HepG2 (cell line): ENCODE data around the gene TMEM106B. TPM values are rescaled to one million over a fixed set of nuclear protein-coding genes. Genes with fewer than 3 reads are reported as not detected.
"Not testable (repeated sequence)": the region's sequence is repeated elsewhere in the genome, so short reads cannot be mapped to it uniquely, and the experiment has no call there.

Experiments used
- ATAC-seq: fragments of 200-7000 bp; cut with Tn5 transposase; 3 replicates; pipeline ENCODE4 v1.9.1; 2020; ENCODE audit warnings: mild to moderate bottlenecking, moderate library complexity
- BruUV-seq: library from RNA; stranded (reverse); fragments of 400-500 nt; replicated peaks from 2 replicates; lab custom pipeline; 2021; lab: Mats Ljungman, UMichigan
- CTCF ChIA-PET: fragments of 300-600 bp; formaldehyde crosslinking; extraction: SDS; loops from one replicate; lab custom pipeline; 2021; ENCODE audit warnings: low total read pairs, inconsistent platforms, low intra/inter-chr PET ratio; lab: Yijun Ruan, JAX
- POLR2A ChIA-PET: fragments of 350-600 bp; sonication (Branson Sonifier 250); formaldehyde crosslinking; loops from one replicate; lab custom pipeline; 2020; ENCODE audit warnings: antibody characterized with exemption, inconsistent platforms; lab: Yijun Ruan, JAX
- DNase-seq: peaks from one replicate; pipeline ENCODE4 v3.0.0-alpha.2; 2015; ENCODE audit warnings: low spot score
- FAIRE-seq: peaks from 3 replicates; lab custom pipeline; 2011; peaks lifted over from hg19 to GRCh38; lab: Jason Lieb, UNC
- H2AFZ ChIP-seq: one replicate; pipeline ENCODE4 v1.6.1; 2011; ENCODE audit warnings: low read length, inconsistent platforms
- H3K27ac ChIP-seq: fragments of 300-600 bp; 3 replicates; pipeline ENCODE4 v1.8.0; 2011; ENCODE audit warnings: mixed run types, mild to moderate bottlenecking, mixed read lengths, low read length, inconsistent platforms; ENCODE audit not compliant: insufficient read depth; ENCODE audit errors: extremely low read length
- H3K27me3 ChIP-seq, 2 experiments: fragments of 200-600 bp in 1 of 2; 2 replicates in 1 of 2; 3 replicates in 1 of 2; pipeline versions ENCODE4 v1.6.0 to v1.8.0; 2011; ENCODE audit warnings: low read length in 2 of 2, mild to moderate bottlenecking in 2 of 2, moderate library complexity in 2 of 2, inconsistent platforms in 1 of 2; ENCODE audit not compliant: insufficient read depth in 2 of 2, control insufficient read depth in 1 of 2
- H3K36me3 ChIP-seq, 2 experiments: fragments of 200-600 bp in 1 of 2; replicated peaks in 1 of 2; 2 replicates in 1 of 2; 3 replicates in 1 of 2; pipeline versions ENCODE4 v1.5.1 to v1.8.0; 2011; ENCODE audit warnings: low read length in 2 of 2, inconsistent platforms in 1 of 2; ENCODE audit not compliant: insufficient read depth in 2 of 2, control insufficient read depth in 1 of 2
- H3K4me1 ChIP-seq: 2 replicates; pipeline ENCODE4 v1.5.1; 2012; ENCODE audit warnings: low read length, inconsistent platforms; ENCODE audit not compliant: insufficient read depth
- H3K4me2 ChIP-seq: 2 replicates; pipeline ENCODE4 v1.6.0; 2011; ENCODE audit warnings: low read depth, low read length, inconsistent platforms
- H3K4me3 ChIP-seq, 3 experiments: fragments of 200-600 bp in 1 of 3; sonication (generic), shearing (Covaris generic) in 1 of 3; replicated peaks in 1 of 3; 2 replicates each; pipeline ENCODE4 v1.5.1; 2011 to 2016; ENCODE audit warnings: low read length in 3 of 3, inconsistent platforms in 2 of 3, low read depth in 2 of 3, mild to moderate bottlenecking in 2 of 3, control low read depth in 1 of 3, mixed read lengths in 1 of 3; ENCODE audit not compliant: insufficient read depth in 1 of 3
- H3K79me2 ChIP-seq: one replicate; pipeline ENCODE4 v1.6.1; 2011; ENCODE audit warnings: low read length, inconsistent platforms; ENCODE audit not compliant: insufficient read depth
- H3K9ac ChIP-seq: 2 replicates; pipeline ENCODE4 v1.6.0; 2011; ENCODE audit warnings: mild to moderate bottlenecking, low read depth, low read length, inconsistent platforms; ENCODE audit not compliant: insufficient read depth
- H3K9me3 ChIP-seq: 2 replicates; pipeline ENCODE4 v1.5.1; 2012; ENCODE audit warnings: mild to moderate bottlenecking, low read length
- H4K20me1 ChIP-seq: 2 replicates; pipeline ENCODE4 v1.6.0; 2011; ENCODE audit warnings: inconsistent platforms, mild to moderate bottlenecking, low read length, moderate library complexity; ENCODE audit not compliant: insufficient read depth
- FOXA1 ChIP-seq, 2 experiments: fragments of 450-650 bp in 1 of 2; sonication (generic) in 1 of 2; formaldehyde crosslinking in 1 of 2; IDR thresholded peaks; 2 replicates each; pipeline versions ENCODE4 v1.4.0 to v1.6.1; 2016 to 2020; ENCODE audit warnings: missing genetic modification reagents in 1 of 2
- FOXA3 ChIP-seq: IDR thresholded peaks from 2 replicates; pipeline ENCODE4 v1.6.1; 2016; ENCODE audit warnings: missing genetic modification reagents, missing compliant biosample characterization
- MAFF ChIP-seq: IDR thresholded peaks from 2 replicates; pipeline ENCODE4 v1.6.1; 2011; ENCODE audit warnings: low read depth, low read length, improper control_type of control experiment
- MAFK ChIP-seq, 2 experiments: IDR thresholded peaks in 1 of 2; conservative IDR thresholded peaks in 1 of 2; 2 replicates each; pipeline ENCODE4 v1.6.1; 2011; ENCODE audit warnings: improper control_type of control experiment in 2 of 2, low read length in 2 of 2
- POGZ ChIP-seq: sonication (generic); formaldehyde crosslinking; IDR thresholded peaks from 2 replicates; pipeline ENCODE4 v1.4.0; 2020; ENCODE audit warnings: mild to moderate bottlenecking, missing genetic modification reagents
- SALL1 ChIP-seq: sonication (generic); formaldehyde crosslinking; IDR thresholded peaks from 2 replicates; pipeline ENCODE4 v1.8.0; 2022; ENCODE audit warnings: mild to moderate bottlenecking, missing genetic modification reagents
- WGBS: methylation state at CpG from one replicate; pipeline ENCODE4 v1.1.6; 2017; ENCODE audit warnings: low lambda C conversion rate; 5-methylcytosine and 5-hydroxymethylcytosine counted together
- in situ Hi-C: cut with HindIII; loops from 2 replicates; pipeline ENCODE4 v1.10.0; 2017; ENCODE audit warnings: low pct_unique_long_range_greater_than_20kb; ENCODE audit not compliant: extremely low pct_ligation_motif_present
- intact Hi-C: fragments of 100-400 bp; cut with micrococcal nuclease; formaldehyde crosslinking; loops from one replicate; pipeline ENCODE4 v1.10.0; 2022; ENCODE audit not compliant: unreplicated experiment
- polyA plus RNA-seq, 8 experiments: library from polyadenylated mRNA; depleted of rRNA in 3 of 8; stranded (reverse) in 7 of 8; unstranded in 1 of 8; fragments of >200 nt; fragmentation: Illumina TruSeq in 4 of 8; extraction: Trizol in 4 of 8; gene quantifications; 2 replicates each; pipeline versions ENCODE4 v1.2.1 to v1.2.3, GENCODE V29; 2011 to 2016; ENCODE audit warnings: low read depth in 4 of 8, missing spikeins in 1 of 8, mixed read lengths in 1 of 8; ENCODE audit not compliant: insufficient read depth in 1 of 8
- total RNA-seq, 5 experiments: library from RNA; depleted of rRNA; stranded (reverse); fragments of >200 nt; fragmentation: Illumina TruSeq; extraction: Trizol; gene quantifications; 2 replicates each; pipeline ENCODE4 v1.2.3, GENCODE V29; 2016; ENCODE audit warnings: low read depth in 1 of 5
- TF ChIP-seq, protein P1 (sequence below): sonication (generic); formaldehyde crosslinking; IDR thresholded peaks from 2 replicates; pipeline ENCODE4 v1.4.0; 2020; ENCODE audit warnings: low read depth, missing genetic modification reagents
- TF ChIP-seq, protein P2 (sequence below): IDR thresholded peaks from 2 replicates; pipeline ENCODE4 v1.4.0; 2020; ENCODE audit warnings: mild to moderate bottlenecking, missing genetic modification reagents

The TMEM106B gene
- total and polyA plus RNA-seq, 2 of the 13 experiments (the other 11 are each of a cell fraction or from before 2014, with no cell fraction given) = 16.8 to 25.1 TPM

DNA sequence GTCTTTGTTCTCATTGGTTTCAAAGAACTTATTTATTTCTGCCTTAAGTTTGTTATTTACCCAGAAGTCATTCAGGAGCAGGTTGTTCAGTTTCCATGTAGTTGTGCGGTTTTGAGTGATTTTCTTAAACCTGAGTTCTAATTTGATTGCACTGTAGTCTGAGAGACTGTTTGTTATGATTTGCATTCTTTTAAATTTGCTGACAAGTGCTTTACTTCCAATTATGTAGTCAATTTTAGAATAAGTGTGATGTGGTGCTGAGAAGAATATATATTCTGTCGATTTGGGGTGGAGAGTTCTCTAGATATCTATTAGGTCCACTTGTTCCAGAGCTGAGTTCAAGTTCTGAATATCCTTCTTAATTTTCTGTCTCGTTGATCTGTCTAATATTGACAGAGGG lies 43.0 kb upstream of the TMEM106B start:
- H3K9me3 ChIP-seq, H3K4me2 ChIP-seq, H3K27ac ChIP-seq, intact Hi-C loops, CTCF ChIA-PET, H2AFZ ChIP-seq, H3K36me3 ChIP-seq, POLR2A ChIA-PET, BruUV-seq, H3K4me3 ChIP-seq, H3K9ac ChIP-seq, DNase-seq, FAIRE-seq, in situ Hi-C loops, H3K27me3 ChIP-seq, H3K79me2 ChIP-seq, ATAC-seq, H4K20me1 ChIP-seq: not testable (repeated sequence)
- 11% methylated on average over 3 of the region's 3 CpGs for WGBS
- peaks cover 25% of the 10 kb centered on the region for H3K4me1 ChIP-seq
- TF ChIP-seq MAFK (conservative IDR thresholded peaks at IDR 0.05 in 1 of 2, IDR thresholded peaks at IDR 0.05 in 1 of 2; ENCODE audit: low read length in 2 of 2) (peak in 1 of 2 experiments; percentile 55; a peak in 2 of 4 replicates), MAFF (peak; percentile 34; the same call in 1 of the 2 replicates)

DNA sequence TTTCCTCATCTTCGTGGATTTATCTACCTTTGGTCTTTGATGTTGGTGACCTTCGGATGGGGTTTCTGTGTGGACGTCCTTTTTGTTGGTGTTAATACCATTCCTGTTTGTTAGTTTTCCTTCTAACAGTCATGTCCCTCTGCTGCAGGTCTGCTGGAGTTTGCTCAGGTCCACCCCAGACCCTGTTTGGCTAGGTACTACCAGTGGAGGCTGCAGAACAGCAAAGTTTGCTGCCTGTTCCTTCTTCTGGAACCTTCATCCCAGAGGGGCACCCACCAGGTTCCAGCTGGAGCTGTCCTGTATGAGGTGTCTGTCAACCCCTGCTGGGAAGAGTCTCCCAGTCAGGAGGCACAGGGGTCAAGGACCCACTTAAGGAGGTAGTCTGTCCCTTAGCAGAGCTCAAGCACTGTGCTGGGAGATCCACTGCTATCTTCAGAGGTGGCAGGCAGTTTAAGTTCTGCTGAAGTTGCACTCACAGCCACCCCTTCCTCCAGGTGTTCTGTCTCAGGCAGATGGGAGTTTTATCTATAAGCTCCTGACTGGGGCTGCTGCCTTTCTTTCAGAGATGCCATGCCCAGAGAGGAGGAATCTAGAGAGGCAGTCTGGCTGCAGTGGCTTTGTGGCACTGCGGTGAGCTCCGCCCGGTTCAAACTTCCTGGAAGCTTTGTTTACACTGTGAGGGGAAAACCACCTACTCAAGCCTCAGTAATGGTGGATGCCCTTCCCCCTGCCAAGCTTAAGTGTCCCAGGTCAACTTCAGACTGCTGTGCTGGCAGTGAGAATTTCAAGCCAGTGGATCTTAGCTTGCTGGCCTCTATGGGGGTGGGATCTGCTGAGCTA lies 40.9 kb upstream of the TMEM106B start:
- H2AFZ ChIP-seq; H4K20me1 ChIP-seq; H3K9ac ChIP-seq; in situ Hi-C loops; H3K9me3 ChIP-seq; H3K36me3 ChIP-seq; FAIRE-seq; BruUV-seq; CTCF ChIA-PET; H3K79me2 ChIP-seq; H3K27ac ChIP-seq; intact Hi-C loops; H3K27me3 ChIP-seq; TF ChIP-seq FOXA1 (IDR thresholded peaks at IDR 0.05): not testable (repeated sequence)
- peak; percentile 7 for DNase-seq
- Histone ChIP-seq H3K4me1 (peaks cover 25% of the 10 kb centered on the region), H3K4me2 (peak overlapping the region; percentile 61), H3K4me3 (peak overlapping the region in 1 of 3 experiments; percentile 26; a peak in 1 of 6 replicates)
- peak; percentile 81 for ATAC-seq
- 17% methylated on average over 3 of the region's 6 CpGs for WGBS
- POLR2A ChIA-PET = interaction anchor here (0.9 to 2.1 kb wide), 2 partner anchors 12 to 40 kb away, joined by 3 to 9 read pairs; partner anchors contain the start of gene TMEM106B
- TF ChIP-seq POGZ (CRISPR knock-in tag) (peak; percentile 49; the same call in 1 of the 2 replicates), FOXA3 (CRISPR knock-in tag) (peak; percentile 61), FOXA1 (CRISPR knock-in tag; IDR thresholded peaks at IDR 0.05) (peak; percentile 70), SALL1 (CRISPR knock-in tag) (peak; percentile 14; the same call in 1 of the 2 replicates)
- TF ChIP-seq, protein P1, sequence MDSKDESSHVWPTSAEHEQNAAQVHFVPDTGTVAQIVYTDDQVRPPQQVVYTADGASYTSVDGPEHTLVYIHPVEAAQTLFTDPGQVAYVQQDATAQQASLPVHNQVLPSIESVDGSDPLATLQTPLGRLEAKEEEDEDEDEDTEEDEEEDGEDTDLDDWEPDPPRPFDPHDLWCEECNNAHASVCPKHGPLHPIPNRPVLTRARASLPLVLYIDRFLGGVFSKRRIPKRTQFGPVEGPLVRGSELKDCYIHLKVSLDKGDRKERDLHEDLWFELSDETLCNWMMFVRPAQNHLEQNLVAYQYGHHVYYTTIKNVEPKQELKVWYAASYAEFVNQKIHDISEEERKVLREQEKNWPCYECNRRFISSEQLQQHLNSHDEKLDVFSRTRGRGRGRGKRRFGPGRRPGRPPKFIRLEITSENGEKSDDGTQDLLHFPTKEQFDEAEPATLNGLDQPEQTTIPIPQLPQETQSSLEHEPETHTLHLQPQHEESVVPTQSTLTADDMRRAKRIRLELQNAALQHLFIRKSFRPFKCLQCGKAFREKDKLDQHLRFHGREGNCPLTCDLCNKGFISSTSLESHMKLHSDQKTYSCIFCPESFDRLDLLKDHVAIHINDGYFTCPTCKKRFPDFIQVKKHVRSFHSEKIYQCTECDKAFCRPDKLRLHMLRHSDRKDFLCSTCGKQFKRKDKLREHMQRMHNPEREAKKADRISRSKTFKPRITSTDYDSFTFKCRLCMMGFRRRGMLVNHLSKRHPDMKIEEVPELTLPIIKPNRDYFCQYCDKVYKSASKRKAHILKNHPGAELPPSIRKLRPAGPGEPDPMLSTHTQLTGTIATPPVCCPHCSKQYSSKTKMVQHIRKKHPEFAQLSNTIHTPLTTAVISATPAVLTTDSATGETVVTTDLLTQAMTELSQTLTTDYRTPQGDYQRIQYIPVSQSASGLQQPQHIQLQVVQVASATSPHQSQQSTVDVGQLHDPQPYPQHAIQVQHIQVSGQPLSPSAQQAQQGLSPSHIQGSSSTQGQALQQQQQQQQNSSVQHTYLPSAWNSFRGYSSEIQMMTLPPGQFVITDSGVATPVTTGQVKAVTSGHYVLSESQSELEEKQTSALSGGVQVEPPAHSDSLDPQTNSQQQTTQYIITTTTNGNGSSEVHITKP (CRISPR knock-in tag) = 0 out of 2 replicates have a peak, but pooled peaks have one; percentile 33
- TF ChIP-seq, protein P2, sequence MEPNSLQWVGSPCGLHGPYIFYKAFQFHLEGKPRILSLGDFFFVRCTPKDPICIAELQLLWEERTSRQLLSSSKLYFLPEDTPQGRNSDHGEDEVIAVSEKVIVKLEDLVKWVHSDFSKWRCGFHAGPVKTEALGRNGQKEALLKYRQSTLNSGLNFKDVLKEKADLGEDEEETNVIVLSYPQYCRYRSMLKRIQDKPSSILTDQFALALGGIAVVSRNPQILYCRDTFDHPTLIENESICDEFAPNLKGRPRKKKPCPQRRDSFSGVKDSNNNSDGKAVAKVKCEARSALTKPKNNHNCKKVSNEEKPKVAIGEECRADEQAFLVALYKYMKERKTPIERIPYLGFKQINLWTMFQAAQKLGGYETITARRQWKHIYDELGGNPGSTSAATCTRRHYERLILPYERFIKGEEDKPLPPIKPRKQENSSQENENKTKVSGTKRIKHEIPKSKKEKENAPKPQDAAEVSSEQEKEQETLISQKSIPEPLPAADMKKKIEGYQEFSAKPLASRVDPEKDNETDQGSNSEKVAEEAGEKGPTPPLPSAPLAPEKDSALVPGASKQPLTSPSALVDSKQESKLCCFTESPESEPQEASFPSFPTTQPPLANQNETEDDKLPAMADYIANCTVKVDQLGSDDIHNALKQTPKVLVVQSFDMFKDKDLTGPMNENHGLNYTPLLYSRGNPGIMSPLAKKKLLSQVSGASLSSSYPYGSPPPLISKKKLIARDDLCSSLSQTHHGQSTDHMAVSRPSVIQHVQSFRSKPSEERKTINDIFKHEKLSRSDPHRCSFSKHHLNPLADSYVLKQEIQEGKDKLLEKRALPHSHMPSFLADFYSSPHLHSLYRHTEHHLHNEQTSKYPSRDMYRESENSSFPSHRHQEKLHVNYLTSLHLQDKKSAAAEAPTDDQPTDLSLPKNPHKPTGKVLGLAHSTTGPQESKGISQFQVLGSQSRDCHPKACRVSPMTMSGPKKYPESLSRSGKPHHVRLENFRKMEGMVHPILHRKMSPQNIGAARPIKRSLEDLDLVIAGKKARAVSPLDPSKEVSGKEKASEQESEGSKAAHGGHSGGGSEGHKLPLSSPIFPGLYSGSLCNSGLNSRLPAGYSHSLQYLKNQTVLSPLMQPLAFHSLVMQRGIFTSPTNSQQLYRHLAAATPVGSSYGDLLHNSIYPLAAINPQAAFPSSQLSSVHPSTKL = 0 out of 2 replicates have a peak, but pooled peaks have one; percentile 13
